Chondrocyte (in vitro differentiated cells): ENCODE measurements around the gene GIT2. TPM values are rescaled to one million over a fixed set of nuclear protein-coding genes. Genes with fewer than 3 reads are reported as not detected.
"Not testable (repeated sequence)": the region's sequence is repeated elsewhere in the genome, so short reads cannot be mapped to it uniquely, and the experiment has no call there.

Experiments
- DNase-seq: peaks from one replicate; pipeline ENCODE4 v3.0.0; 2021; ENCODE audit warnings: mixed read lengths, low spot score
- H3K27ac Mint-ChIP-seq: one replicate; pipeline ENCODE4 v1.8.0; 2021; ENCODE audit warnings: mild to moderate bottlenecking, moderate library complexity, mixed read lengths; ENCODE audit not compliant: unreplicated experiment
- H3K27me3 Mint-ChIP-seq: 2 replicates; pipeline ENCODE4 v1.8.0; 2021; ENCODE audit warnings: low read depth, mixed read lengths
- H3K36me3 Mint-ChIP-seq: 2 replicates; pipeline ENCODE4 v1.8.0; 2021; ENCODE audit warnings: low read depth, mixed read lengths
- H3K4me1 Mint-ChIP-seq: 2 replicates; pipeline ENCODE4 v1.8.0; 2021; ENCODE audit warnings: low read depth, mild to moderate bottlenecking, mixed read lengths
- H3K4me3 Mint-ChIP-seq: one replicate; pipeline ENCODE4 v1.8.0; 2021; ENCODE audit warnings: mild to moderate bottlenecking, moderate library complexity, mixed read lengths; ENCODE audit not compliant: unreplicated experiment
- H3K9me3 Mint-ChIP-seq: 2 replicates; pipeline ENCODE4 v1.8.0; 2021; ENCODE audit warnings: low read depth, mixed read lengths
- CTCF ChIP-seq: fragments of 200-600 bp; sonication (generic); IDR thresholded peaks from 2 replicates; pipeline ENCODE4 v1.5.0; 2021; ENCODE audit warnings: antibody characterized with exemption, mild to moderate bottlenecking, moderate library complexity
- total RNA-seq: library from RNA; stranded (reverse); gene quantifications from 3 replicates; pipeline ENCODE4 v1.2.1, GENCODE V29; 2021

GIT2 gene
- total RNA-seq, 1 donor from 2014 or later = 38.1 TPM

- no peak for DNase-seq
- H3K27ac Mint-ChIP-seq = no peak overlapping the region
- no peaks in the 10 kb centered on the region for H3K27me3 Mint-ChIP-seq
- peaks cover 8% of the 10 kb centered on the region for H3K36me3 Mint-ChIP-seq
- no peak for TF ChIP-seq CTCF
- H3K4me1 Mint-ChIP-seq = no peaks in the 10 kb centered on the region
- H3K4me3 Mint-ChIP-seq = no peak overlapping the region
- no peaks in the 10 kb centered on the region for H3K9me3 Mint-ChIP-seq
These were observed 16.0 kb upstream of the GIT2 start for GRCh38 chr12:110012137-110012536.

DNA sequence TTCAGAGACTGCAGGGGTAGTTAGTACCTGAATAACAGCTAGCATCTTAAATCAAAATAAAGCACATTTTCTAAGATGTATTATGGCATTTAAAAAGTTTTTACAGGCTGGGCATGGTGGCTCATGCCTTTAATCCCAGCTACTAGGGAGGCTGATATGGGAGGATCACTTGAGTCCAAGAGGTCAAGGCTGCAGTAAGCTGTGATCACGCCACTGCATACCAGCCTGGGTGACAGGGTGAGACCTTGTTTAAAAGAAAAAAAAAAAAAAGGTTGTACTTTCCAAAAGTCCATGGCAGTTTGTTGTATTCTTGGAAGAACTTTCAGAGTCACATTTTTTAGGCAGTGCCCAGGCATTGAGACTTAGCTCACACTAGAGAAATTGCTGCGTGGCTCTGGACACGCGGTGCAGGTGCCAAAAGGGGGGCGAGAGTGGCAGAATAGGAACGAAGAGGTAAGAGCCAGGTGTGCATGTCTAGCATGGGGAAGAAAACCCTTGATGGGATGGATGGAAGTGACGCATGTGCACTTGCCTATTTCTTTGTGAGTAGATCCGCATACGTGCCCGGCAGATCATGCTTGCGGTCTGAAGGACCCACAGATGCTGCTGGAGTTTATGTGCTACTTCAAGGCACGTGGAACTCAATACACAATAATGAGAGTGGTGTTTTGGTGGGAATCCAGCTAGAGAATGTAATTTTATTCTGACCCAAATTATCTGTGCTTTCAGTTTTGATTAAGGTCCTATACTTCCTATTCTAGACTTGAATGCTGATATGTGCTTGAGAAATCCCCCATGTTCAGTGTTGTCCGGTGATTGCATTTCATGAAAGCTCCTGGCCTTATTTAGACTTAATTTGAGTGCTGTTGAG is 14.9 kb upstream of the GIT2 start:
- no peak overlapping the region for H3K27ac Mint-ChIP-seq
- H3K27me3 Mint-ChIP-seq = no peaks in the 10 kb centered on the region
- H3K36me3 Mint-ChIP-seq = peaks cover 8% of the 10 kb centered on the region
- H3K4me1 Mint-ChIP-seq = no peaks in the 10 kb centered on the region
- no peak for DNase-seq
- no peaks in the 10 kb centered on the region for H3K9me3 Mint-ChIP-seq
- H3K4me3 Mint-ChIP-seq = no peak overlapping the region
- TF ChIP-seq CTCF = no peak

DNA sequence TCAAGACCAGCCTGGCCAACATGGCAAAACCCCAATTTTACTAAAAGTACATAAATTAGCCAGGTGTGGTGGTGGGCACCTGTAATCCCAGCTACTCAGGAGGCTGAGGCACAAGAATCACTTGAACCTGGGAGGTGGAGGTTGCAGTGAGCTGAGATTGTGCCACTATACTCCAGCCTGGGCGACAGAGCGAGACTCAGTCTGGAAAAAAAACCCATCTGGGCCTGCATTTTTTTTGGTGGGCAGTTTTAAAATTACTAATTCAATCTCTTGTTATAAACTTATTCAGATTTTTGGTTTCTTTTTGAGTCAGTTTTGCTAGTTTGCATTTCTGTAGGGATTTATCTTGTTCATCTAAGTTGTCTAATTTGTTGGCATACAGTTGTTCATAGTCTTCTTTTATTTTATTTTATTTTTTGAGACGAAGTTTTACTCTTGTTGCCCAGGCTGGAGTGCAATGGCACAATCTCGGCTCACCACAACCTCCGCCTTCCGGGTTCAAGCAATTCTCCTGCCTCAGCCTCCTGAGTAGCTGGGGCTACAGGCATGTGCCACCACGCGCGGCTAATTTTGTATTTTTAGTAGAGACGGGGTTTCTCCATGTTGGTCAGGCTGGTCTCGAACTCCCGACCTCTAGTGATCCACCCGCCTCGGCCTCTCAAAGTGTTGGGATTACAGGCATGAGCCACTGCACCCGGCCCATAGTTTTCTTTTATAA is 12.7 kb upstream of the GIT2 start:
- not testable (repeated sequence) for H3K9me3 Mint-ChIP-seq, H3K36me3 Mint-ChIP-seq

DNA sequence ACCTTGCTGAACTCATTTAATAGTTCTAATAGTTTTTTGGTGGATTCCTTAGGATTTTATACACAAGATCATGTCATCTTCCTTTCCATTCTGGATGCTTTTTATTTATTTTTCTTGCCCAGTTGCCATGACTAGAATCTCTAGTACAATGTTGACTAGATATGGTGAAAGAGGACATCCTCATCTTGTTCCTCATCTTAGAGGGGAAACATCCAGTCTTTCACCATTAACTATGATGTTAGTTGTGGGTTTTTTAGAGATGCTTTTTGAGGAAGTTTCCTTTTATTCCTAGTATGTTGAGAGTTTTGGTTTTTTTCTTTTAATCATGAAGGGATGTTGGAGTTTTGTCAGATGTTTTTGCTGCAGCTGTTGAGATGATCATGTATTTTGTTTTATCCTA is 11.7 kb upstream of the GIT2 start:
- Mint-ChIP-seq H3K27ac (no peak overlapping the region), H3K9me3 (no peaks in the 10 kb centered on the region), H3K4me3 (no peak overlapping the region), H3K4me1 (no peaks in the 10 kb centered on the region), H3K36me3 (peaks cover 2% of the 10 kb centered on the region), H3K27me3 (no peaks in the 10 kb centered on the region)
- no peak for TF ChIP-seq CTCF
- no peak for DNase-seq

More for the DNA sequence above, 12.7 kb upstream of the GIT2 start:
- not testable (repeated sequence) for DNase-seq, H3K27me3 Mint-ChIP-seq, H3K27ac Mint-ChIP-seq, H3K4me3 Mint-ChIP-seq, H3K4me1 Mint-ChIP-seq

DNA sequence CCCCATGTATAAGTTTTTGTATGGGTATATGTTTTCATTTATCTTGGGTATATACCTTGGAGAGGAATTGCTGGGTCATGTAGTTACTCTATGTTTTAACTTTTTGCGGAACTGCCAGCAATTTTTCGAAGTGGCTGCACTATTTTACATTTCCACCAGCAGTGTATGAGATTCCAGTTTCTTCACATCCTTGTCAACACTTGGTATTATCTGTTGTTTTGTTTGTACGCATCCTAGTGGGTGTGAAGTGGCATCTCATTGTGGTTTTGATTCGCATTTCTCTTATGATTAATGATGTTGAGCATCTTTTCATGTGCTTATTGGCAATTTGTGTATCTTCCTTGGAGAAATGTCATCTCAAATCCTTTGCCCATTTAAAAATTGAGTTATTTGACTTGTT is 9.9 kb upstream of the GIT2 start:
- no peak for DNase-seq
- H3K9me3 Mint-ChIP-seq = no peaks in the 10 kb centered on the region
- H3K27ac Mint-ChIP-seq = no peak overlapping the region
- no peak overlapping the region for H3K4me3 Mint-ChIP-seq
- no peaks in the 10 kb centered on the region for H3K36me3 Mint-ChIP-seq
- no peaks in the 10 kb centered on the region for H3K27me3 Mint-ChIP-seq
- H3K4me1 Mint-ChIP-seq = peaks cover 9% of the 10 kb centered on the region
- TF ChIP-seq CTCF = no peak
